PC-3 (cell line): ENCODE data around the gene ZFHX3.

Source experiments
- CTCF ChIP-seq: fragments of 300-600 bp; sonication (generic); conservative IDR thresholded peaks from 2 replicates; pipeline ENCODE4 v1.5.1; 2017; ENCODE audit warnings: antibody characterized with exemption, low read depth, mild to moderate bottlenecking, low read length
- EZH2 ChIP-seq: fragments of 300-600 bp; sonication (generic); IDR thresholded peaks from one replicate; pipeline ENCODE4 v1.6.1; 2017; ENCODE audit warnings: antibody characterized with exemption, mild to moderate bottlenecking, low read length; ENCODE audit not compliant: unreplicated experiment
- EZH2phosphoT487 ChIP-seq: fragments of 300-600 bp; sonication (generic); IDR thresholded peaks from 2 replicates; pipeline ENCODE4 v1.6.1; 2018; ENCODE audit warnings: mild to moderate bottlenecking, antibody characterized with exemption, low read length, borderline replicate concordance

- TF ChIP-seq CTCF, result no peak
- TF ChIP-seq EZH2phosphoT487, result no peak
- no peak for TF ChIP-seq EZH2
Measured at GRCh38 chr16:73089420-73089819, 41.5 kb upstream of the ZFHX3 start.
